NCI-H510A (cell line): ENCODE results near the gene TENM3.
"Not testable (repeated sequence)": the region's sequence is repeated elsewhere in the genome, so short reads cannot be mapped to it uniquely, and the experiment has no call there.

ENCODE experiments used
- DNase-seq: peaks from one replicate; lab custom pipeline; 2025; lab: John Stamatoyannopoulos, UW

Gene TENM3

GRCh38 chr4:182243204-182243603 is at the start of gene TENM3:
Gene TENM3, plus strand, starts transcription at chr4:182243402. Its CDS starts 80,619 bp downstream, at chr4:182324021.
- DNase-seq = not testable (repeated sequence)

GRCh38 chr4:182194091-182194824 is 48.9 kb upstream of the TENM3 start:
- DNase-seq = no peak

- DNase-seq = no peak
Measured at GRCh38 chr4:182197611-182198010, 45.6 kb upstream of the TENM3 start.

GRCh38 chr4:182201871-182202270 is 41.3 kb upstream of the TENM3 start:
- DNase-seq = no peak

- no peak for DNase-seq
Measured at GRCh38 chr4:182202650-182203049, 40.6 kb upstream of the TENM3 start.

GRCh38 chr4:182203872-182204411 is 39.3 kb upstream of the TENM3 start:
- no peak for DNase-seq

GRCh38 chr4:182205306-182205705 is 37.9 kb upstream of the TENM3 start:
- no peak for DNase-seq

- DNase-seq = no peak
Measured at GRCh38 chr4:182206266-182206665, 36.9 kb upstream of the TENM3 start.

- no peak for DNase-seq
Measured at GRCh38 chr4:182206916-182207315, 36.3 kb upstream of the TENM3 start.

- no peak for DNase-seq
Measured at GRCh38 chr4:182207830-182208396, 35.3 kb upstream of the TENM3 start.

GRCh38 chr4:182208526-182209050 is 34.6 kb upstream of the TENM3 start:
- no peak for DNase-seq

- DNase-seq = peak; percentile 85
Measured at GRCh38 chr4:182212211-182212761, 30.9 kb upstream of the TENM3 start.

GRCh38 chr4:182213004-182213403 is 30.2 kb upstream of the TENM3 start:
- DNase-seq = no peak

GRCh38 chr4:182215148-182215547 is 28.1 kb upstream of the TENM3 start:
- DNase-seq = no peak

GRCh38 chr4:182216005-182216404 is 27.2 kb upstream of the TENM3 start:
- no peak for DNase-seq

GRCh38 chr4:182219411-182220056 is 23.7 kb upstream of the TENM3 start:
- DNase-seq = no peak

- no peak for DNase-seq
Measured at GRCh38 chr4:182221987-182222386, 21.2 kb upstream of the TENM3 start.

GRCh38 chr4:182222766-182223165 is 20.4 kb upstream of the TENM3 start:
- peak; percentile 15 for DNase-seq

GRCh38 chr4:182223708-182224107 is 19.5 kb upstream of the TENM3 start:
- DNase-seq = no peak

- no peak for DNase-seq
Measured at GRCh38 chr4:182224192-182224850, 18.9 kb upstream of the TENM3 start.

GRCh38 chr4:182225257-182225852 is 17.8 kb upstream of the TENM3 start:
- peak; percentile 11 for DNase-seq
